ENCODE results near the gene GNS. TPM values are rescaled to one million over a fixed set of nuclear protein-coding genes. Genes with fewer than 3 reads are reported as not detected.

GNS gene
- total and polyA plus RNA-seq, 10 of the 15 experiments (the other 5 are each of a cell fraction or from before 2014, with no cell fraction given), result 4.1 to 33.8 (median 19.1) TPM

DNA sequence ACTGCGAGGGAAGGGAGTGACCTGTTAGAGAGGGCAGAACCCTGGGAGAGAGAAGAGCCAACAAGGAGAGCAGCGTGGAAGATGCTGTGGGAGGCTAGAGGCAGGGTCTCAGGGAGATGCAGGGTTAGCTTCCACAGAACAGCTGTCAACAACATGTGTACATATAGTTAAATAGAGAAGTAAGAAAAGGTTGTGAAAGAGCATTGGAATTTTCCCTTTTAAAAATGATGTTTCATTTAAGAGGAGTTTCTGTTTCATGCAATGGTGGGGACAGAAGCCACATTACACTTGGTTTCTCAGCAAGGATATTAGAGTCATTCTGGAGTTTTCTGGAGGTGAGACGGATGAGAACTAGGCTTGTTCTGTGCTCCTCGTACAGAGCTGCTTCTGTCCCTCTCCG lies 41.4 kb upstream of the GNS start (continued):
- TF ChIP-seq RUNX3 (IDR thresholded peaks at IDR 0.05; ENCODE audit: low read length), result peak; percentile 66
- no peak for TF ChIP-seq MYC (IDR thresholded peaks at IDR 0.05; ENCODE audit: insufficient read depth, insufficient read length, insufficient replicate concordance, low read length, severe bottlenecking)
- TF ChIP-seq MEF2B (IDR thresholded peaks at IDR 0.05; ENCODE audit: partially characterized antibody, poor library complexity, severe bottlenecking), result no peak
- TF ChIP-seq FOXM1 (IDR thresholded peaks at IDR 0.05; ENCODE audit: low read depth, low read length), result peak; percentile 62; the same call in 1 of the 2 replicates
- no peak for TF ChIP-seq HDAC6 (IDR thresholded peaks at IDR 0.05; ENCODE audit: unreplicated experiment)
- peak; percentile 38; the same call in 1 of the 2 replicates for TF ChIP-seq POLR2AphosphoS5 (IDR thresholded peaks at IDR 0.05; ENCODE audit: low read length)
- no peak for TF ChIP-seq MTA3 (IDR thresholded peaks at IDR 0.05; ENCODE audit: borderline replicate concordance, low read length)
- TF ChIP-seq NFXL1 (IDR thresholded peaks at IDR 0.05; ENCODE audit: borderline replicate concordance), result no peak
- 0 out of 2 replicates have a peak, but pooled peaks have one; percentile 5 for TF ChIP-seq IRF4 (IDR thresholded peaks at IDR 0.05; ENCODE audit: low read depth, low read length)
- no peak for TF ChIP-seq ZZZ3 (IDR thresholded peaks at IDR 0.05; ENCODE audit: control insufficient read depth, insufficient read length, low read depth)
- TF ChIP-seq ZNF622 (IDR thresholded peaks at IDR 0.05), result no peak
- TF ChIP-seq YBX1 (IDR thresholded peaks at IDR 0.05), result no peak
- TF ChIP-seq, protein P1, sequence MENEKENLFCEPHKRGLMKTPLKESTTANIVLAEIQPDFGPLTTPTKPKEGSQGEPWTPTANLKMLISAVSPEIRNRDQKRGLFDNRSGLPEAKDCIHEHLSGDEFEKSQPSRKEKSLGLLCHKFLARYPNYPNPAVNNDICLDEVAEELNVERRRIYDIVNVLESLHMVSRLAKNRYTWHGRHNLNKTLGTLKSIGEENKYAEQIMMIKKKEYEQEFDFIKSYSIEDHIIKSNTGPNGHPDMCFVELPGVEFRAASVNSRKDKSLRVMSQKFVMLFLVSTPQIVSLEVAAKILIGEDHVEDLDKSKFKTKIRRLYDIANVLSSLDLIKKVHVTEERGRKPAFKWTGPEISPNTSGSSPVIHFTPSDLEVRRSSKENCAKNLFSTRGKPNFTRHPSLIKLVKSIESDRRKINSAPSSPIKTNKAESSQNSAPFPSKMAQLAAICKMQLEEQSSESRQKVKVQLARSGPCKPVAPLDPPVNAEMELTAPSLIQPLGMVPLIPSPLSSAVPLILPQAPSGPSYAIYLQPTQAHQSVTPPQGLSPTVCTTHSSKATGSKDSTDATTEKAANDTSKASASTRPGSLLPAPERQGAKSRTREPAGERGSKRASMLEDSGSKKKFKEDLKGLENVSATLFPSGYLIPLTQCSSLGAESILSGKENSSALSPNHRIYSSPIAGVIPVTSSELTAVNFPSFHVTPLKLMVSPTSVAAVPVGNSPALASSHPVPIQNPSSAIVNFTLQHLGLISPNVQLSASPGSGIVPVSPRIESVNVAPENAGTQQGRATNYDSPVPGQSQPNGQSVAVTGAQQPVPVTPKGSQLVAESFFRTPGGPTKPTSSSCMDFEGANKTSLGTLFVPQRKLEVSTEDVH (IDR thresholded peaks at IDR 0.05; ENCODE audit: low read depth, partially characterized antibody), result no peak
- no peak for TF ChIP-seq MTA2 (IDR thresholded peaks at IDR 0.05; ENCODE audit: low read depth)
- TF ChIP-seq TBL1XR1 (IDR thresholded peaks at IDR 0.05; ENCODE audit: low read depth, low read length), result no peak
- TF ChIP-seq, protein P2, sequence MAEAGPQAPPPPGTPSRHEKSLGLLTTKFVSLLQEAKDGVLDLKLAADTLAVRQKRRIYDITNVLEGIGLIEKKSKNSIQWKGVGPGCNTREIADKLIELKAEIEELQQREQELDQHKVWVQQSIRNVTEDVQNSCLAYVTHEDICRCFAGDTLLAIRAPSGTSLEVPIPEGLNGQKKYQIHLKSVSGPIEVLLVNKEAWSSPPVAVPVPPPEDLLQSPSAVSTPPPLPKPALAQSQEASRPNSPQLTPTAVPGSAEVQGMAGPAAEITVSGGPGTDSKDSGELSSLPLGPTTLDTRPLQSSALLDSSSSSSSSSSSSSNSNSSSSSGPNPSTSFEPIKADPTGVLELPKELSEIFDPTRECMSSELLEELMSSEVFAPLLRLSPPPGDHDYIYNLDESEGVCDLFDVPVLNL (IDR thresholded peaks at IDR 0.05; ENCODE audit: low read depth, low read length), result no peak
- TF ChIP-seq NR2C1 (IDR thresholded peaks at IDR 0.05), result no peak
- TF ChIP-seq NRF1 (conservative IDR thresholded peaks at IDR 0.05; ENCODE audit: low read depth, low read length), result no peak
- TF ChIP-seq ZNF207 (IDR thresholded peaks at IDR 0.05; ENCODE audit: borderline replicate concordance), result no peak
- peak; percentile 19 for TF ChIP-seq CUX1 (IDR thresholded peaks at IDR 0.05; ENCODE audit: insufficient replicate concordance, low read depth, low read length)
- TF ChIP-seq RELA (IDR thresholded peaks at IDR 0.05; ENCODE audit: borderline replicate concordance, partially characterized antibody), result no peak
- TF ChIP-seq NBN (IDR thresholded peaks at IDR 0.05), result no peak
- no peak for TF ChIP-seq ZBED1 (IDR thresholded peaks at IDR 0.05; ENCODE audit: borderline replicate concordance)

All from GM12878 (cell line).